Activated CD4-positive, alpha-beta T cell treated with anti-CD3 and anti-CD28 coated beads, Interleukin-2, amount 50 U/mL, for 48 hours (primary cell): ENCODE measurements around the gene ALAS1.

Experiments used
- DNase-seq, 2 experiments: peaks; one replicate each; pipeline ENCODE4 v3.0.0-alpha.2; 2020

Gene ALAS1

DNA sequence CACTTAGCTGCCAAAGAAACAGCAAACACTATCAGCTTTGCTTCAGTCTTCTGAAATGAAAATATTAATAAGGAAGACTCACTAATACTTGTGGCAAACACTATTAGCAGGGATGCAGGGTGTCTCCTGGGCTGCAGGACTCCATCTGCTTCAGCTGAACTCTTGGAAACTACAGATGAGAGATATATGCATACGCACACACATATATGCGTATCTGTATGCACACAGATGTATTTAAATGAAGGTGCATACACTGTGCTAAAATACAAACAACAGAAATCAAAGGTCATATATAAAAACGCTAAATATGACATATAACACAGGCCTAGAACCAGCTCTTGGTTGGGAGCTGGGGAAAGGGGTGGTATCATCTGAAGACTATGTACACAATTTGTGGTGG is 58.2 kb downstream of the ALAS1 start:
- DNase-seq, result no peak

DNA sequence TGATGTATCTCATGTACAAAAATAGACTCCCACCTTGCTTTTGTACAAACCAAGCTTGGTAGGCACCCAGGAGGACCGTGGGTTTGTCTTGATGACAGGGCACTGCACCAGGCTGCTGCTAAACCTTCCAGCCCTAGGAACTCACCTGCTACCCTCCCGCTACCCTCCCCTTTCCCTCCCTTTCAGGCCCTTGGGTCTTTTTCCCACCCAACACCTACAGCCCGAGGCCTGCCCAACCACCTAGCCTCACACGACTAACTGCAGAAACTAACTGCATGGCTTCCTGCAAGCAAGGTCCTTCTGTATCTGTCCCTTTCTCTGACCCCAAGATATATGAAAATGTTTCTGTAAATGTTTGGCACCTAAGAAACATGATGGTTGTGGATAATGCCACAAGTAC is 58.7 kb downstream of the ALAS1 start:
- DNase-seq, result no peak

GRCh38 chr3:52257911-52258310 is 60.0 kb downstream of the ALAS1 start:
- no peak for DNase-seq

- no peak for DNase-seq
Measured at GRCh38 chr3:52259035-52259434, 61.1 kb downstream of the ALAS1 start.

- DNase-seq, result no peak
Measured at GRCh38 chr3:52259448-52259847, 61.5 kb downstream of the ALAS1 start.

DNA sequence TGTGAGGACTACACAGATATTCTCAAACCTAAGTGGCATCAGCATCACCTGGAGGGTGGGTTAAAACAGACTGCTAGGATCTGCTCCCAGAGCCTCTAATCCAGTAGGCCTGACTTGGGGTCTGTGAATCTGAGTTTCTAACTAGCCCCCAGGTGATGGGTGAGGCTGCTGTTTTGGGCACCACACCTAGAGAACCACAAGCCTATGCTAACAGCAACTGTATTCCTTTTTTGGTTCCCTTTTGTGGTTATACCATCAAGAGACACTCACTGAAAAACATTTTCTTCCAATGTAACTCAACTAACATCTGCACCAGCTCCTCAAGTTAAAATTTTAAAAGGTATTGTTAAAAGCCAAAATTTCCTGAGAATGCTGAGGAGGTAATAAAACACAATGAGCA is 64.5 kb downstream of the ALAS1 start:
- DNase-seq, result no peak
